Rectal smooth muscle tissue (tissue), 1 donor: ENCODE results near the gene MAP1A.
"Not testable (repeated sequence)": the region's sequence is repeated elsewhere in the genome, so short reads cannot be mapped to it uniquely, and the experiment has no call there.

Experiments
- H3K27ac ChIP-seq: one replicate; pipeline ENCODE4 v1.7.0; 2013; ENCODE audit warnings: low read depth, low read length, inconsistent platforms
- H3K27me3 ChIP-seq: one replicate; pipeline ENCODE4 v1.7.0; 2013; ENCODE audit warnings: low read length; ENCODE audit not compliant: control insufficient read depth, insufficient read depth
- H3K36me3 ChIP-seq: one replicate; pipeline ENCODE4 v1.7.0; 2013; ENCODE audit warnings: low read length; ENCODE audit not compliant: control insufficient read depth, insufficient read depth
- H3K4me1 ChIP-seq: one replicate; pipeline ENCODE4 v1.7.0; 2013; ENCODE audit warnings: low read length; ENCODE audit not compliant: control insufficient read depth, insufficient read depth
- H3K4me3 ChIP-seq: one replicate; pipeline ENCODE4 v1.7.0; 2013; ENCODE audit warnings: low read length
- H3K9ac ChIP-seq: one replicate; pipeline ENCODE4 v1.7.0; 2013; ENCODE audit warnings: low read length

The MAP1A gene

DNA sequence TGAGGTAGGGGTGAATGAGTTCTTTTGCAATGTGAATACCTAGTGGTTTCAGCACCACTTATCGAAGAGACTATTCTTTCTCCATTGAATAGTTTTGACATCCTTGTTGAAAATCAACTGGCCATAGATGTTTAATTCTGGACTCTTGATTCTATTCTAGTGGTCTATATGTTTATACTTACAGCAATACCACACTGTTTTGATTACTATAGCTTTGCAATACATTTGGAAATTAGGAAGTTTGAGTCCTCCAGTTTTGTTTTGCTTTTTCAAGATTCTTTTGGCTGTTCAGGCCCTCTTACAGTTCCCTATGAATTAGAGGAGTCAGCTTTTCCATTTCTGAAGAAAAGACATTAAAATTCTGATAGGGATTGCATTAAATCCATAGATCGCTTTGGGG, 30.1 kb downstream of the MAP1A start:
- no peaks in the 10 kb centered on the region for H3K27me3 ChIP-seq
- H3K36me3 ChIP-seq = no peaks in the 10 kb centered on the region
- no peak overlapping the region for H3K9ac ChIP-seq
- no peaks in the 10 kb centered on the region for H3K4me1 ChIP-seq
- H3K27ac ChIP-seq = no peak overlapping the region
- no peak overlapping the region for H3K4me3 ChIP-seq

DNA sequence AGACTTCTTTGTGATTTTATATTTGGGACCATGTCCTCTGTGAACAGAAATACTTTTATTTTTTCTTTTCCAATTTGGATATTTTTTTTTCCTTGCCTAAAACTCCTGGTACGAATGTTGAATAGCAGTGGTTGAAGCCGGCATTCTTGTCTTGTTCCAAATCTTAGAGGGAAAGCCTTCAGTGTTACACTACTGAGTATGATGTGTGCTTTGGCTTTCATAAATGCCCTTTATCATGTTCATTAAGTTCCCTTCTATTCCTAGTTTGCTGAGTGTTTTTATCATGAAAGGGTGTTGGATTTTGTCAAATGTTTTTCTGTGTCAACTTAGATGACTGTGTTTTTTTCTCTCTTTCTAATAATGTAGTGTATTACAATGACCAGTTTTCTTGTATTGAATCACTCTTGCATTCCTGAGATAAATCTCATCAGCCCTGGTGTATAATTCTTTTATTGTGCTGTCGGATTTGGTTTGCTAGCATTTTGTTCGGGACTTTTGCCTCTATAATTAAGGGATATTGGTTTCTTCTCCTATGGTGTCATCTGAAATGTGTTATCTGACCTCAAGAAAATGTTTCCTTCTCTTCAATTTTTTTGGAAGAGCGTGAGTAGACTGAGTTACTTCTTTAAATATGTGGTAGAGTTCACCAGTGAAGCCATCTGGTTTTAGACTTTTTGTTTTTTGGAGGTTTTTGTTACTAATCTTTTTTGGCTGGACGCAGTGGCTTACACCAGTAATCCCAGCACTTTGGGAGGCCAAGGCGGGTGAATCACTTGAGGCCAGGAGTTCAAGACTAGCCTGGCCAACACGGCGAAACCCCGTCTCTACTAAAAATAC, 33.3 kb downstream of the MAP1A start:
- no peak overlapping the region for H3K27ac ChIP-seq
- H3K36me3 ChIP-seq = no peaks in the 10 kb centered on the region
- no peak overlapping the region for H3K9ac ChIP-seq
- H3K4me1 ChIP-seq = no peaks in the 10 kb centered on the region
- no peak overlapping the region for H3K4me3 ChIP-seq
- no peaks in the 10 kb centered on the region for H3K27me3 ChIP-seq

DNA sequence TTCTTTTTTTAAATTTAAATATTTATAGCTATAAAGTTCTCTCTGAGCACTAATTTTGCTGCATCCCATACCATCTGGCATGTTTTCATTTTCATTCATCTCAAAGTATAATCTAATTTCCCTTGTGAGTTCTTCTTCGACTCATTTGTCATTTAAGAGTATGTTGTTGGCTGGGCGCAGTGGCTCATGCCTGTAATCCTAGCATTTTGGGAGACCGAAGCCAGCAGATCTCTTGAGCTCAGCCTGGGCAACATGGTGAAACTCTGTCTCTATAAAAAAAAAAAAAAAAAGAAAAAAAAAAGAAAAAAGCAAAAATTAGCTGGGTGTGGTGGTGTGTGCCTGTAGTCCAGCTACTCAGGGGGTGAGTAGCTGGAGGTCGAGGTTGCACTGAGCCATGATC, 34.8 kb downstream of the MAP1A start:
- Histone ChIP-seq H3K4me3 (no peak overlapping the region), H3K4me1 (no peaks in the 10 kb centered on the region), H3K9ac (no peak overlapping the region), H3K36me3 (peaks cover 2% of the 10 kb centered on the region), H3K27me3 (no peaks in the 10 kb centered on the region), H3K27ac (no peak overlapping the region)

DNA sequence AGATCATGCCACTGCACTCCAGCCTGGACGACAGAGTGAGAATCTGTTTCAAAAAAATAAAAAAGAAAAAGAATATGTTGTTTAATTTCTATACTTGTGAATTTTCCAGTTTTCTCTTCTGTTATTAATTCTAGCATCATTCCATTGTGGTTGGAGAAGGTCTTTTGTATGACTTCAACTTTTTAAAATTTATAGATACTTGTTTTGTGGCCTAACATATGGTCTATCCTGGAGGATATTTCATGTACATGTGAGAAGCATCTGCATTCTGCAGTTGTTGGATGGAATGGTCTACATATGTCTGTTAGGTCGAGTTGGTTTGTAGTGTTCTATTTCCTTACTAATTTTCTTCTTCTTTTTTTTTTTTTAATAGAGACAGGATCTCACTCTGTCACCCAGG, 35.6 kb downstream of the MAP1A start:
- Histone ChIP-seq H3K4me1 (no peaks in the 10 kb centered on the region), H3K27me3 (no peaks in the 10 kb centered on the region), H3K4me3 (no peak overlapping the region), H3K9ac (no peak overlapping the region), H3K36me3 (peaks cover 2% of the 10 kb centered on the region), H3K27ac (no peak overlapping the region)

DNA sequence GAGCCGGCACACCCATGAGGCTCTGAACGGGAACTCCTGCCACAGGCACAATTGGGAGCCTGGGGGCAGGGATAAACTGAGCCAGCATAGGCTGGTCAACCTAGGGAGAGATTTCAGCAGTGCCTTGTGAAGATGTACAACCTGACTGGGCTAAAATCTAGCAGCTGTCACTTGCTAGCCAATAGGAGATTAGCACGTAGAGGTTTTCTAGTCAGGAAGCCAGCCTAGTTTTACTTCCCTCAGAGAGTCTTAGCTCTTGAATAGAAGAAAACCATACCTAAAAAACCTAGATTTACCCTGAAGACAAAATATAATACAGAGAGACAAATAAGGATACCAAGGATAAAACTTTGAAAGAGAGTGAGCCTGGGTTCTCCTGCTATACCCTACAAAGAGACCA, 45.3 kb downstream of the MAP1A start:
- H3K27ac ChIP-seq, H3K9ac ChIP-seq, H3K36me3 ChIP-seq, H3K27me3 ChIP-seq, H3K4me1 ChIP-seq, H3K4me3 ChIP-seq: not testable (repeated sequence)

DNA sequence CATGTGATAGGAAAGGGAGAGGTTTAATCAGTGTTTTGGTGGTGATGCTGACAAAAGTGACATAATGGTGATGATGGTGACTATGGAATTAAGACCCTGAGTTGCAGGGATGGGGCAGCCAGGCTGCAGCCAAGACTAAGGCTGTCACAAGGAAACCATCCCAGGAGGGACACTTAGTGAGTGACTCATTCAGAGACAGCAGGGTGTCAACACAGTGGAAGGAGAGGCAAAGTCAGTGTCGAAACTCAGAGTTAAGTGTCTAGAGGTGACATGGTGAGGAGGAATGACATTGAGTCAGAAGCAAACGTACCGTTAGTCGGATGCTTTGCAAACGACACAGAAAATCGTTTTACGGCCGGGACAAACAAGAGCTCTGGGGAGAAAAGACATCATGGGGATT, 46.4 kb downstream of the MAP1A start:
- H3K27me3 ChIP-seq, H3K4me3 ChIP-seq, H3K4me1 ChIP-seq, H3K27ac ChIP-seq, H3K9ac ChIP-seq, H3K36me3 ChIP-seq: not testable (repeated sequence)

DNA sequence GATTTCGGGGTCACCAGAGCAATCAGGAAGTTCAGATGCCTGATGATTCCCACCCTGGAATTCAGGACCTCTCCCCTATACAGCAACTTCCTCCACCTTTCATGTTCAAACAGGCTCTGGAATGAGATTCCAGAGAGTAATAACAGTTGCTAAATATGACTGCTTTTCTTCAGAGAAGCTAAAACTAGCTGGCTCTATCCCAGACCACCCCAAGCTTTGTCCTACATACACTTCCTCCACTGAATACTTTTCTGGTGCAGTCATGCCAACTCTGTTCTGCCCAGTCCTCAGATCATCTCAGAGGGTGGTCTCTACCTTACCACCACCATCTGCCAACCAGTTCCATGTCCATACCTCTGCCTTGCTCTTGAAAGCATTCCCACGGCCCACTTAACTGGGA, 49.2 kb downstream of the MAP1A start:
- not testable (repeated sequence) for H3K4me1 ChIP-seq, H3K9ac ChIP-seq, H3K27ac ChIP-seq, H3K4me3 ChIP-seq, H3K36me3 ChIP-seq, H3K27me3 ChIP-seq

DNA sequence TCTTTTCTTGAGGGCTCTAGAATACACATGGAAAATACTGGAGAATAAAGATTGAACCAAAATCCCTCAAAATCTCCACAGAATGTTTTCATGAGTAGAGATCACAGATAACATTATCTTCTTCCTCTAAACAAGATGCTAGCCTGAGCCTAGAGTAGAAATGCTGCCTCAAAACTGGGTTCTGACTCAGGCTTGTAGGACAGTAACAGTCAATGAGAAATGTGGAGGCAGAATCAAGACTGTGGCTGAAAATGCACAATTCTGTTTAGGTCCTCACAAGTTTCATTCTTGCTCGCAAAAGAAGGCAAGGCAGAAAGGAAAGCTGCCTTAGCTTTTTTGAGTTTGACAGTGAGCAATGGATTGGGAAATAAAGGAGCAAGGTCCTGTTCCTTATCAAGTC, 57.2 kb downstream of the MAP1A start:
- not testable (repeated sequence) for H3K4me3 ChIP-seq, H3K9ac ChIP-seq, H3K36me3 ChIP-seq, H3K27me3 ChIP-seq, H3K27ac ChIP-seq, H3K4me1 ChIP-seq
